ENCODE results near the gene NIM1K. TPM values are rescaled to one million over a fixed set of nuclear protein-coding genes. Genes with fewer than 3 reads are reported as not detected.

The NIM1K gene
- total RNA-seq, 1 experiment from 2014 or later, result 0.07 TPM

GRCh38 chr5:43148417-43148816 lies 43.6 kb upstream of the NIM1K start:
- ChIA-PET CTCF (no interaction called here), POLR2A (no interaction called here)
- TF ChIP-seq, protein P1, sequence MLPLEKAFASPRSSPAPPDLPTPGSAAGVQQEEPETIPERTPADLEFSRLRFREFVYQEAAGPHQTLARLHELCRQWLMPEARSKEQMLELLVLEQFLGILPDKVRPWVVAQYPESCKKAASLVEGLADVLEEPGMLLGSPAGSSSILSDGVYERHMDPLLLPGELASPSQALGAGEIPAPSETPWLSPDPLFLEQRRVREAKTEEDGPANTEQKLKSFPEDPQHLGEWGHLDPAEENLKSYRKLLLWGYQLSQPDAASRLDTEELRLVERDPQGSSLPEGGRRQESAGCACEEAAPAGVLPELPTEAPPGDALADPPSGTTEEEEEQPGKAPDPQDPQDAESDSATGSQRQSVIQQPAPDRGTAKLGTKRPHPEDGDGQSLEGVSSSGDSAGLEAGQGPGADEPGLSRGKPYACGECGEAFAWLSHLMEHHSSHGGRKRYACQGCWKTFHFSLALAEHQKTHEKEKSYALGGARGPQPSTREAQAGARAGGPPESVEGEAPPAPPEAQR (CRISPR knock-in tag; IDR thresholded peaks at IDR 0.05), result no peak
- TF ChIP-seq ZNF219 (CRISPR knock-in tag; IDR thresholded peaks at IDR 0.05; ENCODE audit: borderline replicate concordance), result no peak
- TF ChIP-seq, protein P2, sequence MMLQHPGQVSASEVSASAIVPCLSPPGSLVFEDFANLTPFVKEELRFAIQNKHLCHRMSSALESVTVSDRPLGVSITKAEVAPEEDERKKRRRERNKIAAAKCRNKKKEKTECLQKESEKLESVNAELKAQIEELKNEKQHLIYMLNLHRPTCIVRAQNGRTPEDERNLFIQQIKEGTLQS (CRISPR knock-in tag; conservative IDR thresholded peaks at IDR 0.05), result no peak
- TF ChIP-seq E2F1 (CRISPR knock-in tag; IDR thresholded peaks at IDR 0.05), result no peak
- TF ChIP-seq, protein P3, sequence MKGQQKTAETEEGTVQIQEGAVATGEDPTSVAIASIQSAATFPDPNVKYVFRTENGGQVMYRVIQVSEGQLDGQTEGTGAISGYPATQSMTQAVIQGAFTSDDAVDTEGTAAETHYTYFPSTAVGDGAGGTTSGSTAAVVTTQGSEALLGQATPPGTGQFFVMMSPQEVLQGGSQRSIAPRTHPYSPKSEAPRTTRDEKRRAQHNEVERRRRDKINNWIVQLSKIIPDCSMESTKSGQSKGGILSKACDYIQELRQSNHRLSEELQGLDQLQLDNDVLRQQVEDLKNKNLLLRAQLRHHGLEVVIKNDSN (CRISPR knock-in tag; IDR thresholded peaks at IDR 0.05), result no peak
- TF ChIP-seq SOX15 (CRISPR knock-in tag; IDR thresholded peaks at IDR 0.05), result no peak
- no peak for TF ChIP-seq CREM (CRISPR knock-in tag; IDR thresholded peaks at IDR 0.05)
- TF ChIP-seq CBFB (CRISPR knock-in tag; IDR thresholded peaks at IDR 0.05; ENCODE audit: low read depth), result no peak
- TF ChIP-seq RELA (CRISPR knock-in tag; IDR thresholded peaks at IDR 0.05; ENCODE audit: borderline replicate concordance), result no peak
- TF ChIP-seq, protein P4, sequence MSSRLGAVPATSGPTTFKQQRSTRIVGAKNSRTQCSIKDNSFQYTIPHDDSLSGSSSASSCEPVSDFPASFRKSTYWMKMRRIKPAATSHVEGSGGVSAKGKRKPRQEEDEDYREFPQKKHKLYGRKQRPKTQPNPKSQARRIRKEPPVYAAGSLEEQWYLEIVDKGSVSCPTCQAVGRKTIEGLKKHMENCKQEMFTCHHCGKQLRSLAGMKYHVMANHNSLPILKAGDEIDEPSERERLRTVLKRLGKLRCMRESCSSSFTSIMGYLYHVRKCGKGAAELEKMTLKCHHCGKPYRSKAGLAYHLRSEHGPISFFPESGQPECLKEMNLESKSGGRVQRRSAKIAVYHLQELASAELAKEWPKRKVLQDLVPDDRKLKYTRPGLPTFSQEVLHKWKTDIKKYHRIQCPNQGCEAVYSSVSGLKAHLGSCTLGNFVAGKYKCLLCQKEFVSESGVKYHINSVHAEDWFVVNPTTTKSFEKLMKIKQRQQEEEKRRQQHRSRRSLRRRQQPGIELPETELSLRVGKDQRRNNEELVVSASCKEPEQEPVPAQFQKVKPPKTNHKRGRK (CRISPR knock-in tag; IDR thresholded peaks at IDR 0.05; ENCODE audit: borderline replicate concordance), result no peak
- TF ChIP-seq TCF7 (CRISPR knock-in tag; IDR thresholded peaks at IDR 0.05; ENCODE audit: low read depth), result no peak
- TF ChIP-seq, protein P5, sequence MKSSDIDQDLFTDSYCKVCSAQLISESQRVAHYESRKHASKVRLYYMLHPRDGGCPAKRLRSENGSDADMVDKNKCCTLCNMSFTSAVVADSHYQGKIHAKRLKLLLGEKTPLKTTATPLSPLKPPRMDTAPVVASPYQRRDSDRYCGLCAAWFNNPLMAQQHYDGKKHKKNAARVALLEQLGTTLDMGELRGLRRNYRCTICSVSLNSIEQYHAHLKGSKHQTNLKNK (CRISPR knock-in tag; IDR thresholded peaks at IDR 0.05), result no peak
- TF ChIP-seq NR3C1 (CRISPR knock-in tag; conservative IDR thresholded peaks at IDR 0.05; ENCODE audit: low read depth), result no peak
- TF ChIP-seq SMAD4 (CRISPR knock-in tag; IDR thresholded peaks at IDR 0.05), result no peak
- no peak for TF ChIP-seq GRHL2 (CRISPR knock-in tag; IDR thresholded peaks at IDR 0.05; ENCODE audit: insufficient replicate concordance, severe bottlenecking)
- TF ChIP-seq, protein P6, sequence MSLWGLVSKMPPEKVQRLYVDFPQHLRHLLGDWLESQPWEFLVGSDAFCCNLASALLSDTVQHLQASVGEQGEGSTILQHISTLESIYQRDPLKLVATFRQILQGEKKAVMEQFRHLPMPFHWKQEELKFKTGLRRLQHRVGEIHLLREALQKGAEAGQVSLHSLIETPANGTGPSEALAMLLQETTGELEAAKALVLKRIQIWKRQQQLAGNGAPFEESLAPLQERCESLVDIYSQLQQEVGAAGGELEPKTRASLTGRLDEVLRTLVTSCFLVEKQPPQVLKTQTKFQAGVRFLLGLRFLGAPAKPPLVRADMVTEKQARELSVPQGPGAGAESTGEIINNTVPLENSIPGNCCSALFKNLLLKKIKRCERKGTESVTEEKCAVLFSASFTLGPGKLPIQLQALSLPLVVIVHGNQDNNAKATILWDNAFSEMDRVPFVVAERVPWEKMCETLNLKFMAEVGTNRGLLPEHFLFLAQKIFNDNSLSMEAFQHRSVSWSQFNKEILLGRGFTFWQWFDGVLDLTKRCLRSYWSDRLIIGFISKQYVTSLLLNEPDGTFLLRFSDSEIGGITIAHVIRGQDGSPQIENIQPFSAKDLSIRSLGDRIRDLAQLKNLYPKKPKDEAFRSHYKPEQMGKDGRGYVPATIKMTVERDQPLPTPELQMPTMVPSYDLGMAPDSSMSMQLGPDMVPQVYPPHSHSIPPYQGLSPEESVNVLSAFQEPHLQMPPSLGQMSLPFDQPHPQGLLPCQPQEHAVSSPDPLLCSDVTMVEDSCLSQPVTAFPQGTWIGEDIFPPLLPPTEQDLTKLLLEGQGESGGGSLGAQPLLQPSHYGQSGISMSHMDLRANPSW (CRISPR knock-in tag; conservative IDR thresholded peaks at IDR 0.05; ENCODE audit: low read depth), result no peak
- ATAC-seq (no peak), DNase-seq (ENCODE audit: low spot score) (no peak)
- H3K4me1 Mint-ChIP-seq, result peaks cover 10% of the 10 kb centered on the region
- H3K4me3 Mint-ChIP-seq, result no peak overlapping the region
- H3K36me3 Mint-ChIP-seq, result peaks cover 23% of the 10 kb centered on the region
- no peaks in the 10 kb centered on the region for H3K9me3 Mint-ChIP-seq
- no peak overlapping the region for H3K27ac Mint-ChIP-seq
- H3K27me3 Mint-ChIP-seq (ENCODE audit: low read depth), result no peaks in the 10 kb centered on the region

DNA sequence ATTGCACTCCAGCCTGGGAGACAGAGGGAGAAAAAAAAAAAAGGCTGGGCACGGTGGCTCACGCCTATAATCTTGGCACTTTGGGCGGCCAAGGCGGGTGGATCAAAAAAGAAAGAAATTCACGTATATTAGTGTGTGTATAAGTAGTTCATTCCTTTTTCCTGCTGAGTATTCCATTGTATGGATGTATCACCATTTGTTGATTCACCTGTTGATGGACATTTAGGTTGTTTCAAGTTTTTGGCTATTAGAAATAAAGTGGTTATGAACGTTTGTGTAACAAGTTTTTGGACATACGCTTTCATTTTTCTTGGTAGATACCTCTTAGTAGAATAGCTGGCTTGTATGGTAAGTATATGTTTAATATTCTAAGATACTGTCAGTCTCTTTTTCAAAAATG lies 42.8 kb upstream of the NIM1K start:
- ATAC-seq, result no peak
- Mint-ChIP-seq H3K27ac (no peak overlapping the region), H3K4me3 (no peak overlapping the region), H3K9me3 (no peaks in the 10 kb centered on the region), H3K27me3 (ENCODE audit: low read depth) (no peaks in the 10 kb centered on the region), H3K36me3 (peaks cover 28% of the 10 kb centered on the region), H3K4me1 (peaks cover 10% of the 10 kb centered on the region)
- no peak for DNase-seq (ENCODE audit: low spot score)
- ChIA-PET CTCF (no interaction called here), POLR2A (no interaction called here)
- TF ChIP-seq TEAD1 (CRISPR knock-in tag; IDR thresholded peaks at IDR 0.05), result no peak
- TF ChIP-seq ZNF425 (CRISPR knock-in tag; conservative IDR thresholded peaks at IDR 0.05), result no peak
- no peak for TF ChIP-seq MXD4 (CRISPR knock-in tag; IDR thresholded peaks at IDR 0.05; ENCODE audit: borderline replicate concordance)
- TF ChIP-seq, protein P3 (CRISPR knock-in tag; IDR thresholded peaks at IDR 0.05), result no peak
- TF ChIP-seq, protein P7, sequence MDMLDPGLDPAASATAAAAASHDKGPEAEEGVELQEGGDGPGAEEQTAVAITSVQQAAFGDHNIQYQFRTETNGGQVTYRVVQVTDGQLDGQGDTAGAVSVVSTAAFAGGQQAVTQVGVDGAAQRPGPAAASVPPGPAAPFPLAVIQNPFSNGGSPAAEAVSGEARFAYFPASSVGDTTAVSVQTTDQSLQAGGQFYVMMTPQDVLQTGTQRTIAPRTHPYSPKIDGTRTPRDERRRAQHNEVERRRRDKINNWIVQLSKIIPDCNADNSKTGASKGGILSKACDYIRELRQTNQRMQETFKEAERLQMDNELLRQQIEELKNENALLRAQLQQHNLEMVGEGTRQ (CRISPR knock-in tag; IDR thresholded peaks at IDR 0.05), result no peak
- TF ChIP-seq IRF2 (CRISPR knock-in tag; IDR thresholded peaks at IDR 0.05; ENCODE audit: borderline replicate concordance, low read depth), result no peak
- no peak for TF ChIP-seq NFATC4 (CRISPR knock-in tag; IDR thresholded peaks at IDR 0.05)
- no peak for TF ChIP-seq ZBTB21 (CRISPR knock-in tag; IDR thresholded peaks at IDR 0.05; ENCODE audit: borderline replicate concordance)
